WTC11 (cell line): Measurements from ENCODE around the gene ARHGEF12. TPM values are rescaled to one million over a fixed set of nuclear protein-coding genes. Genes with fewer than 3 reads are reported as not detected.

Experiments used
- ATAC-seq: fragments of 200-7000 bp; cut with Tn5 transposase; 2 replicates; pipeline ENCODE4 v1.10.0; 2021; ENCODE audit warnings: mild to moderate bottlenecking, moderate library complexity
- CTCF ChIA-PET: fragments of 300-600 bp; sonication (Branson Sonifier 250); formaldehyde crosslinking; loops from one replicate; lab custom pipeline; 2021; ENCODE audit warnings: antibody characterized with exemption; lab: Charles Lee
- POLR2A ChIA-PET: fragments of 350-600 bp; sonication (Branson Sonifier 250); formaldehyde crosslinking; loops from one replicate; lab custom pipeline; 2021; ENCODE audit warnings: antibody characterized with exemption; lab: Charles Lee
- DNase-seq: peaks from one replicate; pipeline ENCODE4 v3.0.0; 2021; ENCODE audit warnings: low spot score
- H3K27ac Mint-ChIP-seq: 2 replicates; pipeline ENCODE4 v1.8.0; 2021; ENCODE audit warnings: mixed read lengths
- H3K27me3 Mint-ChIP-seq: 2 replicates; pipeline ENCODE4 v1.8.0; 2021; ENCODE audit warnings: low read depth, mild to moderate bottlenecking, moderate library complexity, mixed read lengths
- H3K36me3 Mint-ChIP-seq: 2 replicates; pipeline ENCODE4 v1.8.0; 2021; ENCODE audit warnings: mixed read lengths
- H3K4me1 Mint-ChIP-seq: 2 replicates; pipeline ENCODE4 v1.8.0; 2022; ENCODE audit warnings: mixed read lengths
- H3K4me3 Mint-ChIP-seq: 2 replicates; pipeline ENCODE4 v1.8.0; 2021; ENCODE audit warnings: mild to moderate bottlenecking, moderate library complexity, mixed read lengths
- H3K9me3 Mint-ChIP-seq: 2 replicates; pipeline ENCODE4 v1.8.0; 2021; ENCODE audit warnings: mixed read lengths
- ATF1 ChIP-seq: sonication (generic); formaldehyde crosslinking; IDR thresholded peaks from 2 replicates; pipeline ENCODE4 v1.8.1; 2023; ENCODE audit warnings: mild to moderate bottlenecking, moderate library complexity, missing genetic modification reagents
- CREB1 ChIP-seq: sonication (generic); formaldehyde crosslinking; IDR thresholded peaks from 2 replicates; pipeline ENCODE4 v1.8.0; 2023; ENCODE audit warnings: mild to moderate bottlenecking, missing genetic modification reagents
- CTCF ChIP-seq: fragments of 200-600 bp; IDR thresholded peaks from 2 replicates; pipeline ENCODE4 v1.8.0; 2022; ENCODE audit warnings: antibody characterized with exemption
- E2F1 ChIP-seq: sonication (generic); formaldehyde crosslinking; IDR thresholded peaks from 2 replicates; pipeline ENCODE4 v1.8.0; 2022; ENCODE audit warnings: mild to moderate bottlenecking, missing genetic modification reagents
- ELF4 ChIP-seq: sonication (generic); formaldehyde crosslinking; IDR thresholded peaks from 2 replicates; pipeline ENCODE4 v1.8.1; 2022; ENCODE audit warnings: low read depth, mild to moderate bottlenecking, moderate library complexity, missing genetic modification reagents
- FOXJ3 ChIP-seq: sonication (generic); formaldehyde crosslinking; IDR thresholded peaks from 2 replicates; pipeline ENCODE4 v1.9.0; 2021; ENCODE audit warnings: missing genetic modification reagents, mild to moderate bottlenecking, borderline replicate concordance
- FOXK1 ChIP-seq: sonication (generic); formaldehyde crosslinking; IDR thresholded peaks from 2 replicates; pipeline ENCODE4 v1.8.0; 2022; ENCODE audit warnings: mild to moderate bottlenecking, moderate library complexity, missing genetic modification reagents
- GABPB1 ChIP-seq: sonication (generic); formaldehyde crosslinking; IDR thresholded peaks from 2 replicates; pipeline ENCODE4 v1.8.1; 2023; ENCODE audit warnings: mild to moderate bottlenecking, missing genetic modification reagents
- GTF2I ChIP-seq: fragments of 250-450 bp; sonication (Bioruptor Pico); conservative IDR thresholded peaks from 2 replicates; pipeline ENCODE4 v1.4.0; 2021; ENCODE audit warnings: mild to moderate bottlenecking
- HMGA2 ChIP-seq: fragments of 250-450 bp; sonication (Bioruptor Pico); IDR thresholded peaks from 2 replicates; pipeline ENCODE4 v1.4.0; 2021; ENCODE audit warnings: mild to moderate bottlenecking, moderate library complexity
- IRF2 ChIP-seq: sonication (generic); formaldehyde crosslinking; IDR thresholded peaks from 2 replicates; pipeline ENCODE4 v1.8.0; 2022; ENCODE audit warnings: low read depth, missing genetic modification reagents, borderline replicate concordance
- NR2C2 ChIP-seq: sonication (generic); formaldehyde crosslinking; IDR thresholded peaks from 2 replicates; pipeline ENCODE4 v1.8.0; 2022; ENCODE audit warnings: mild to moderate bottlenecking, missing genetic modification reagents
- NR3C1 ChIP-seq: sonication (generic); formaldehyde crosslinking; conservative IDR thresholded peaks from 2 replicates; pipeline ENCODE4 v1.8.1; 2023; ENCODE audit warnings: low read depth, mild to moderate bottlenecking, missing genetic modification reagents
- PRDM15 ChIP-seq: sonication (generic); formaldehyde crosslinking; IDR thresholded peaks from 2 replicates; pipeline ENCODE4 v1.8.0; 2022; ENCODE audit warnings: missing genetic modification reagents
- RORB ChIP-seq: fragments of 250-450 bp; sonication (Bioruptor Pico); IDR thresholded peaks from 2 replicates; pipeline ENCODE4 v1.9.0; 2021; ENCODE audit warnings: mild to moderate bottlenecking
- SMAD3 ChIP-seq: sonication (generic); formaldehyde crosslinking; IDR thresholded peaks from 2 replicates; pipeline ENCODE4 v1.8.0; 2022; ENCODE audit warnings: missing genetic modification reagents, mild to moderate bottlenecking, borderline replicate concordance
- TEAD4 ChIP-seq: sonication (generic); formaldehyde crosslinking; IDR thresholded peaks from 2 replicates; pipeline ENCODE4 v1.8.0; 2022; ENCODE audit warnings: mild to moderate bottlenecking, missing genetic modification reagents
- USF2 ChIP-seq: sonication (generic); formaldehyde crosslinking; IDR thresholded peaks from 2 replicates; pipeline ENCODE4 v1.8.1; 2023; ENCODE audit warnings: mild to moderate bottlenecking, missing genetic modification reagents, moderate library complexity
- ZBTB21 ChIP-seq: sonication (generic); formaldehyde crosslinking; IDR thresholded peaks from 2 replicates; pipeline ENCODE4 v1.8.1; 2023; ENCODE audit warnings: mild to moderate bottlenecking, missing genetic modification reagents, borderline replicate concordance
- ZSCAN18 ChIP-seq: fragments of 250-450 bp; sonication (Bioruptor Pico); IDR thresholded peaks from 2 replicates; pipeline ENCODE4 v2.1.2; 2022; ENCODE audit warnings: mild to moderate bottlenecking, moderate library complexity
- total RNA-seq: library from RNA; stranded (reverse); gene quantifications from 3 replicates; pipeline ENCODE4 v1.2.3, GENCODE V29; 2021
- TF ChIP-seq, protein P1 (sequence below): sonication (generic); formaldehyde crosslinking; IDR thresholded peaks from 2 replicates; pipeline ENCODE4 v1.8.1; 2023; ENCODE audit warnings: mild to moderate bottlenecking, moderate library complexity, missing genetic modification reagents
- TF ChIP-seq, protein P2 (sequence below): fragments of 250-450 bp; sonication (Bioruptor Pico); IDR thresholded peaks from 2 replicates; pipeline ENCODE4 v1.8.0; 2021; ENCODE audit warnings: mild to moderate bottlenecking

ARHGEF12 gene
- total RNA-seq, 1 experiment from 2014 or later = 35.8 TPM

DNA sequence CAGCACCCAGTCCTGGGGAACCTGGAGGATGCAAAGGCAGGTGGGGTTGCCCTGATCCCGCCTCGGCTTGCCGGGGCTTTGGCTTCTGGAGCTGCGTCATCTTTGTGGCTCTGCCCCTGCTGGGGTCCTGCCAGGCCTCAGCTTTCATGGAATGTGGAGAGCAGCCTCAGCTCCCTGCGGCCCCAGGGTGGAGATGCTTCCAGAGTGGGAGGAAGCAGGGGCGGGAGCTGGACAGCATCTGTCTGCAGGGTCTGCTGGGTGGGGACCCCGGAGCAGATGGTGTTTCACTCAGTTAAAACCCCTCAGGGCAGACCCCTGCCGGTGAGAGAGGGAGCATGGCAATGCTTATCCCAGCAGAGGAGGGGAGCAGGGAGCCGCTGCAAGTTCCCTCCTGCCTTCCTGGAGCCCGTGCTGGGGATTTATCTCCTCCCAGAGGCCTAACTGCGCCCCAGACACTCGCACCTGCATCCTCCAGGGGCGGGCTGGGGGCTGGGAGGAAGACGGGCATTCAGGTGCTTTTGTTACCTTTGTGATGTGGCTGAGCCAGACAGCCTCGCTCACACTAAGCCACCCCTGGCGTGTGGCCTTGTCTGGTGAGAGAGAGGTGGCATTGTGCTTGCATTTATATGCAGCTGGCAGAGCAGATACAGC is 191.0 kb downstream of the ARHGEF12 start (continued):
- no peak for TF ChIP-seq CTCF

- Mint-ChIP-seq H3K27me3 (no peaks in the 10 kb centered on the region; the same call in 1 of the 2 replicates), H3K4me1 (peaks cover 45% of the 10 kb centered on the region), H3K36me3 (peaks cover 8% of the 10 kb centered on the region; the same call in 1 of the 2 replicates), H3K4me3 (no peak overlapping the region), H3K9me3 (peaks cover 10% of the 10 kb centered on the region), H3K27ac (no peak overlapping the region)
- DNase-seq (no peak), ATAC-seq (no peak)
- TF ChIP-seq GTF2I (CRISPR knock-in tag) (0 out of 2 replicates have a peak, but pooled peaks have one; percentile 51), FOXJ3 (CRISPR knock-in tag) (no peak)
- ChIA-PET POLR2A (no interaction called here), CTCF (no interaction called here)
These were observed 192.5 kb downstream of the ARHGEF12 start for GRCh38 chr11:120528749-120529148.

- ChIA-PET CTCF (no interaction called here), POLR2A (no interaction called here)
- Mint-ChIP-seq H3K9me3 (peaks cover 10% of the 10 kb centered on the region), H3K27me3 (no peaks in the 10 kb centered on the region; the same call in 1 of the 2 replicates), H3K36me3 (peaks cover 8% of the 10 kb centered on the region; the same call in 1 of the 2 replicates), H3K27ac (peak overlapping the region; percentile 4; the same call in 1 of the 2 replicates), H3K4me1 (peaks cover 42% of the 10 kb centered on the region), H3K4me3 (no peak overlapping the region)
- DNase-seq (no peak), ATAC-seq (no peak)
- TF ChIP-seq NR2C2 (no peak), FOXK1 (no peak), ELF4 (CRISPR knock-in tag) (no peak), PRDM15 (CRISPR knock-in tag) (no peak), CREB1 (CRISPR knock-in tag) (no peak), ZBTB21 (CRISPR knock-in tag) (no peak), IRF2 (CRISPR knock-in tag) (no peak), ATF1 (CRISPR knock-in tag) (no peak), HMGA2 (no peak), ZSCAN18 (CRISPR knock-in tag) (no peak), E2F1 (CRISPR knock-in tag) (no peak), RORB (CRISPR knock-in tag) (no peak), NR3C1 (CRISPR knock-in tag) (no peak), USF2 (no peak), TEAD4 (CRISPR knock-in tag) (no peak), GABPB1 (no peak), SMAD3 (no peak)
- TF ChIP-seq, protein P1, sequence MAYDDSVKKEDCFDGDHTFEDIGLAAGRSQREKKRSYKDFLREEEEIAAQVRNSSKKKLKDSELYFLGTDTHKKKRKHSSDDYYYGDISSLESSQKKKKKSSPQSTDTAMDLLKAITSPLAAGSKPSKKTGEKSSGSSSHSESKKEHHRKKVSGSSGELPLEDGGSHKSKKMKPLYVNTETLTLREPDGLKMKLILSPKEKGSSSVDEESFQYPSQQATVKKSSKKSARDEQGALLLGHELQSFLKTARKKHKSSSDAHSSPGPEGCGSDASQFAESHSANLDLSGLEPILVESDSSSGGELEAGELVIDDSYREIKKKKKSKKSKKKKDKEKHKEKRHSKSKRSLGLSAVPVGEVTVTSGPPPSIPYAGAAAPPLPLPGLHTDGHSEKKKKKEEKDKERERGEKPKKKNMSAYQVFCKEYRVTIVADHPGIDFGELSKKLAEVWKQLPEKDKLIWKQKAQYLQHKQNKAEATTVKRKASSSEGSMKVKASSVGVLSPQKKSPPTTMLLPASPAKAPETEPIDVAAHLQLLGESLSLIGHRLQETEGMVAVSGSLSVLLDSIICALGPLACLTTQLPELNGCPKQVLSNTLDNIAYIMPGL (CRISPR knock-in tag) = no peak
- TF ChIP-seq, protein P2, sequence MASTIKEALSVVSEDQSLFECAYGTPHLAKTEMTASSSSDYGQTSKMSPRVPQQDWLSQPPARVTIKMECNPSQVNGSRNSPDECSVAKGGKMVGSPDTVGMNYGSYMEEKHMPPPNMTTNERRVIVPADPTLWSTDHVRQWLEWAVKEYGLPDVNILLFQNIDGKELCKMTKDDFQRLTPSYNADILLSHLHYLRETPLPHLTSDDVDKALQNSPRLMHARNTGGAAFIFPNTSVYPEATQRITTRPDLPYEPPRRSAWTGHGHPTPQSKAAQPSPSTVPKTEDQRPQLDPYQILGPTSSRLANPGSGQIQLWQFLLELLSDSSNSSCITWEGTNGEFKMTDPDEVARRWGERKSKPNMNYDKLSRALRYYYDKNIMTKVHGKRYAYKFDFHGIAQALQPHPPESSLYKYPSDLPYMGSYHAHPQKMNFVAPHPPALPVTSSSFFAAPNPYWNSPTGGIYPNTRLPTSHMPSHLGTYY (CRISPR knock-in tag) = no peak
These were observed 193.0 kb downstream of the ARHGEF12 start for GRCh38 chr11:120529214-120529613.
